Upper lobe of left lung (tissue), 6 donors: Measurements from ENCODE around the gene RASA1. TPM values are rescaled to one million over a fixed set of nuclear protein-coding genes. Genes with fewer than 3 reads are reported as not detected.
A peak's percentile ranks its signal among the peaks of the same experiment; 100 is the strongest.

Experiments used
- ATAC-seq, 2 donors: fragments of 200-7000 bp; cut with Tn5 transposase; one replicate each; pipeline ENCODE4 v1.9.1; 2022; ENCODE audit warnings: mild to moderate bottlenecking in 2 of 2, moderate library complexity in 2 of 2; ENCODE audit not compliant: low FRiP score in 2 of 2
- DNase-seq, 2 donors: peaks; one replicate each; pipeline ENCODE4 v3.0.0-alpha.2; 2019 to 2020
- H3K27ac ChIP-seq, 4 donors: fragments of 200-600 bp; sonication (generic); one replicate each; pipeline ENCODE4 v1.5.1; 2016 to 2019
- H3K27me3 ChIP-seq, 4 donors: fragments of 200-600 bp; sonication (generic); one replicate each; pipeline ENCODE4 v1.5.1; 2017 to 2019
- H3K36me3 ChIP-seq, 4 donors: fragments of 200-600 bp; sonication (generic); one replicate each; pipeline ENCODE4 v1.5.1; 2016 to 2019
- H3K4me1 ChIP-seq, 4 donors: fragments of 200-600 bp; sonication (generic); one replicate each; pipeline ENCODE4 v1.5.1; 2018 to 2019
- H3K4me3 ChIP-seq, 4 donors: fragments of 200-600 bp; sonication (generic); one replicate each; pipeline ENCODE4 v1.5.1; 2017 to 2019; ENCODE audit warnings: mild to moderate bottlenecking in 2 of 4, moderate library complexity in 1 of 4
- H3K9me3 ChIP-seq, 4 donors: fragments of 200-600 bp; sonication (generic); one replicate each; pipeline ENCODE4 v1.5.1; 2018 to 2019
- CTCF ChIP-seq, 6 experiments: fragments of 450-650 bp in 4 of 6; fragments of 200-600 bp in 2 of 6; sonication (generic) in 2 of 6; IDR thresholded peaks; one replicate each; pipeline ENCODE4 v1.5.1; 2016 to 2019; ENCODE audit warnings: antibody characterized with exemption in 6 of 6
- EP300 ChIP-seq, 4 donors: sonication (generic); formaldehyde crosslinking; IDR thresholded peaks; one replicate each; pipeline ENCODE4 v1.5.1; 2017; ENCODE audit warnings: antibody characterized with exemption in 4 of 4, control low read depth in 2 of 4
- POLR2A ChIP-seq, 4 donors: fragments of 450-650 bp; IDR thresholded peaks; one replicate each; pipeline ENCODE4 v1.5.1; 2016 to 2017; ENCODE audit warnings: antibody characterized with exemption in 4 of 4, mild to moderate bottlenecking in 2 of 4
- POLR2AphosphoS5 ChIP-seq, 2 donors: sonication (generic); formaldehyde crosslinking; IDR thresholded peaks; one replicate each; pipeline ENCODE4 v1.5.1; 2017; ENCODE audit warnings: antibody characterized with exemption in 2 of 2
- WGBS, 2 donors: methylation state at CpG; one replicate each; pipeline ENCODE4 v1.1.5; 2017 to 2018; 5-methylcytosine and 5-hydroxymethylcytosine counted together
- total RNA-seq, 6 donors: library from RNA; depleted of rRNA in 4 of 6; stranded (reverse); fragments of >200 nt in 4 of 6; gene quantifications; one replicate each; pipeline versions ENCODE4 v1.1.0 to v1.2.1, GENCODE V29; 2016 to 2021
- donor health status: DM: no; HTN: no; CAD: no; lungs with moderate emphysema.
- donor health status: DM: no; HTN: yes; CAD: no; lungs with severe emphysema.

The RASA1 gene
- total RNA-seq, 6 donors from 2014 or later, result 29.2 to 43.9 (median 30.9) TPM

- ATAC-seq (no peak), DNase-seq (no peak)
- WGBS, 2 donors, result 97% methylated on average over 11 of the region's 11 CpGs
- no peak overlapping the region for H3K4me3 ChIP-seq
- no peaks in the 10 kb centered on the region for H3K9me3 ChIP-seq
- H3K27me3 ChIP-seq, result no peaks in the 10 kb centered on the region
- TF ChIP-seq POLR2AphosphoS5 (IDR thresholded peaks at IDR 0.05) (no peak), EP300 (IDR thresholded peaks at IDR 0.05) (no peak), CTCF (IDR thresholded peaks at IDR 0.05) (no peak), POLR2A (IDR thresholded peaks at IDR 0.05) (no peak)
- no peaks in the 10 kb centered on the region for H3K4me1 ChIP-seq
- no peak overlapping the region for H3K27ac ChIP-seq
- peaks cover 0 to 31% (median 2%) of the 10 kb centered on the region in 4 donors for H3K36me3 ChIP-seq
Measured at GRCh38 chr5:87360132-87360531, 92.4 kb downstream of the RASA1 start.

- TF ChIP-seq EP300 (IDR thresholded peaks at IDR 0.05), result no peak
- TF ChIP-seq CTCF (IDR thresholded peaks at IDR 0.05), result no peak
- TF ChIP-seq POLR2A (IDR thresholded peaks at IDR 0.05), result no peak
- TF ChIP-seq POLR2AphosphoS5 (IDR thresholded peaks at IDR 0.05), result no peak
- peaks cover 0 to 28% (median 0%) of the 10 kb centered on the region in 4 donors for H3K36me3 ChIP-seq
- H3K4me3 ChIP-seq, result no peak overlapping the region
- H3K27ac ChIP-seq, result no peak overlapping the region
- no peaks in the 10 kb centered on the region for H3K4me1 ChIP-seq
- WGBS, 2 donors, result 90 to 94% methylated on average over 2 of the region's 2 CpGs
- DNase-seq, result no peak
- H3K9me3 ChIP-seq, result no peaks in the 10 kb centered on the region
- H3K27me3 ChIP-seq, result no peaks in the 10 kb centered on the region
- peak in 1 of 2 donors; percentile 63 for ATAC-seq
Measured at GRCh38 chr5:87361031-87361445, 93.4 kb downstream of the RASA1 start.

- H3K4me1 ChIP-seq, result no peaks in the 10 kb centered on the region
- WGBS, 2 donors, result 80 to 86% methylated on average over 1 of the region's 1 CpG
- H3K36me3 ChIP-seq, result peaks cover 0 to 32% (median 0%) of the 10 kb centered on the region in 4 donors
- no peak overlapping the region for H3K4me3 ChIP-seq
- no peaks in the 10 kb centered on the region for H3K27me3 ChIP-seq
- TF ChIP-seq EP300 (IDR thresholded peaks at IDR 0.05), result no peak
- TF ChIP-seq POLR2A (IDR thresholded peaks at IDR 0.05), result no peak
- TF ChIP-seq CTCF (IDR thresholded peaks at IDR 0.05), result no peak
- no peak for TF ChIP-seq POLR2AphosphoS5 (IDR thresholded peaks at IDR 0.05)
- no peak overlapping the region for H3K27ac ChIP-seq
- ATAC-seq, result peak in 1 of 2 donors; percentile 47
- H3K9me3 ChIP-seq, result no peaks in the 10 kb centered on the region
- DNase-seq, result no peak
Measured at GRCh38 chr5:87361536-87362213, 94.0 kb downstream of the RASA1 start.

- Histone ChIP-seq H3K27ac (no peak overlapping the region), H3K27me3 (no peaks in the 10 kb centered on the region), H3K4me3 (no peak overlapping the region), H3K9me3 (no peaks in the 10 kb centered on the region), H3K4me1 (no peaks in the 10 kb centered on the region), H3K36me3 (peaks cover 0 to 42% (median 5%) of the 10 kb centered on the region in 4 donors)
- no peak for ATAC-seq
- WGBS, 2 donors, result 94 to 97% methylated on average over 2 of the region's 2 CpGs
- no peak for TF ChIP-seq POLR2AphosphoS5 (IDR thresholded peaks at IDR 0.05)
- no peak for TF ChIP-seq EP300 (IDR thresholded peaks at IDR 0.05)
- no peak for TF ChIP-seq CTCF (IDR thresholded peaks at IDR 0.05)
- no peak for TF ChIP-seq POLR2A (IDR thresholded peaks at IDR 0.05)
- DNase-seq, result no peak
Measured at GRCh38 chr5:87367243-87367642, 99.6 kb downstream of the RASA1 start.

DNA sequence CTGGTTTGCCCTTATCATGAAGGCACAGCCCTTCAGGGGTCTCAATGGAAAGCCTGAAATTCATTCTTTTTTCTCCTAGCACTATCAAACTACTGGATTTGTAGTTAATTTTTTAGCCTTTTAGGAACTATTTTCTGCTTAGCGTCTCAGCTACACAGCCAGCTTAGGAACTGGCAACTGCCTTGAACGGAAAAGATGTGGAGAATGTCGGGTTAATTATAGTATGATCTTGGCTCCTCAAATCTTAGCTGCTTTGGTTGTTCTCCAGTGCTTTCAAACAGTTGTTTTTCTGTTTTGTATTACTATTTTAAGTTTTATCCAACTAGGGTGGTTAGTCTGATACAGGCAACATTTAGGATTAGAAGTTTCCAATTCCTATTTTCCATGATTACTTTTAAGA lies 100.9 kb downstream of the RASA1 start:
- TF ChIP-seq POLR2A (IDR thresholded peaks at IDR 0.05) (no peak), EP300 (IDR thresholded peaks at IDR 0.05) (no peak), POLR2AphosphoS5 (IDR thresholded peaks at IDR 0.05) (no peak), CTCF (IDR thresholded peaks at IDR 0.05) (no peak)
- no peak for DNase-seq
- WGBS, 2 donors, result 85 to 93% methylated on average over 3 of the region's 3 CpGs
- H3K4me3 ChIP-seq, result no peak overlapping the region
- ATAC-seq, result no peak
- H3K36me3 ChIP-seq, result peaks cover 0 to 41% (median 6%) of the 10 kb centered on the region in 4 donors
- no peaks in the 10 kb centered on the region for H3K9me3 ChIP-seq
- no peak overlapping the region for H3K27ac ChIP-seq
- H3K4me1 ChIP-seq, result no peaks in the 10 kb centered on the region
- no peaks in the 10 kb centered on the region for H3K27me3 ChIP-seq
